Breast epithelium (tissue), 3 donors: ENCODE data around the gene CASKIN1.

Source experiments
- POLR2A ChIP-seq: fragments of 450-650 bp; IDR thresholded peaks from one replicate; pipeline ENCODE4 v1.6.1; 2016; ENCODE audit warnings: antibody characterized with exemption, mild to moderate bottlenecking, moderate library complexity
- TF ChIP-seq, protein P1 (sequence below), 3 donors: fragments of 450-650 bp; IDR thresholded peaks; one replicate each; pipeline ENCODE4 v1.5.1; 2016 to 2017; ENCODE audit warnings: antibody characterized with exemption in 3 of 3, mild to moderate bottlenecking in 3 of 3, moderate library complexity in 3 of 3

DNA sequence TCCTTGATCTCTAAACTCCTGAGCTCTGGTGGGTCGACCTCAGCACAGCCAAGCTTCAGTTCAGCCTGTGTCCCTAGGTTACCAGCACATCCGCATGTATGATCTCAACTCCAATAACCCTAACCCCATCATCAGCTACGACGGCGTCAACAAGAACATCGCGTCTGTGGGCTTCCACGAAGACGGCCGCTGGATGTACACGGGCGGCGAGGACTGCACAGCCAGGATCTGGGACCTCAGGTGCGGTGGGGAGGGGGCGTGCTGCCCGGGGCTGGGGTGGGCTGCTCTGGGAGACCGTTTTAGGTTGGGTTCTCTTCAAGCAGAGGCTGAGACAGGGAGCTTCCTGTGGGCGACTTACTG, 10.0 kb upstream of the CASKIN1 start:
- no peak for TF ChIP-seq POLR2A
- TF ChIP-seq, protein P1, sequence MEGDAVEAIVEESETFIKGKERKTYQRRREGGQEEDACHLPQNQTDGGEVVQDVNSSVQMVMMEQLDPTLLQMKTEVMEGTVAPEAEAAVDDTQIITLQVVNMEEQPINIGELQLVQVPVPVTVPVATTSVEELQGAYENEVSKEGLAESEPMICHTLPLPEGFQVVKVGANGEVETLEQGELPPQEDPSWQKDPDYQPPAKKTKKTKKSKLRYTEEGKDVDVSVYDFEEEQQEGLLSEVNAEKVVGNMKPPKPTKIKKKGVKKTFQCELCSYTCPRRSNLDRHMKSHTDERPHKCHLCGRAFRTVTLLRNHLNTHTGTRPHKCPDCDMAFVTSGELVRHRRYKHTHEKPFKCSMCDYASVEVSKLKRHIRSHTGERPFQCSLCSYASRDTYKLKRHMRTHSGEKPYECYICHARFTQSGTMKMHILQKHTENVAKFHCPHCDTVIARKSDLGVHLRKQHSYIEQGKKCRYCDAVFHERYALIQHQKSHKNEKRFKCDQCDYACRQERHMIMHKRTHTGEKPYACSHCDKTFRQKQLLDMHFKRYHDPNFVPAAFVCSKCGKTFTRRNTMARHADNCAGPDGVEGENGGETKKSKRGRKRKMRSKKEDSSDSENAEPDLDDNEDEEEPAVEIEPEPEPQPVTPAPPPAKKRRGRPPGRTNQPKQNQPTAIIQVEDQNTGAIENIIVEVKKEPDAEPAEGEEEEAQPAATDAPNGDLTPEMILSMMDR (IDR thresholded peaks at IDR 0.05) = no peak
